Upper lobe of left lung (tissue), 6 donors: ENCODE measurements around the gene SAMD4A. TPM values are rescaled to one million over a fixed set of nuclear protein-coding genes. Genes with fewer than 3 reads are reported as not detected.

Experiments
- ATAC-seq, 2 donors: fragments of 200-7000 bp; cut with Tn5 transposase; one replicate each; pipeline ENCODE4 v1.9.1; 2022; ENCODE audit warnings: mild to moderate bottlenecking in 2 of 2, moderate library complexity in 2 of 2; ENCODE audit not compliant: low FRiP score in 2 of 2
- DNase-seq, 2 donors: peaks; one replicate each; pipeline ENCODE4 v3.0.0-alpha.2; 2019 to 2020
- H3K27ac ChIP-seq, 4 donors: fragments of 200-600 bp; sonication (generic); one replicate each; pipeline ENCODE4 v1.5.1; 2016 to 2019
- H3K27me3 ChIP-seq, 4 donors: fragments of 200-600 bp; sonication (generic); one replicate each; pipeline ENCODE4 v1.5.1; 2017 to 2019
- H3K36me3 ChIP-seq, 4 donors: fragments of 200-600 bp; sonication (generic); one replicate each; pipeline ENCODE4 v1.5.1; 2016 to 2019
- H3K4me1 ChIP-seq, 4 donors: fragments of 200-600 bp; sonication (generic); one replicate each; pipeline ENCODE4 v1.5.1; 2018 to 2019
- H3K4me3 ChIP-seq, 4 donors: fragments of 200-600 bp; sonication (generic); one replicate each; pipeline ENCODE4 v1.5.1; 2017 to 2019; ENCODE audit warnings: mild to moderate bottlenecking in 2 of 4, moderate library complexity in 1 of 4
- H3K9me3 ChIP-seq, 4 donors: fragments of 200-600 bp; sonication (generic); one replicate each; pipeline ENCODE4 v1.5.1; 2018 to 2019
- EP300 ChIP-seq, 4 donors: sonication (generic); formaldehyde crosslinking; IDR thresholded peaks; one replicate each; pipeline ENCODE4 v1.5.1; 2017; ENCODE audit warnings: antibody characterized with exemption in 4 of 4, control low read depth in 2 of 4
- POLR2A ChIP-seq, 4 donors: fragments of 450-650 bp; IDR thresholded peaks; one replicate each; pipeline ENCODE4 v1.5.1; 2016 to 2017; ENCODE audit warnings: antibody characterized with exemption in 4 of 4, mild to moderate bottlenecking in 2 of 4
- POLR2AphosphoS5 ChIP-seq, 2 donors: sonication (generic); formaldehyde crosslinking; IDR thresholded peaks; one replicate each; pipeline ENCODE4 v1.5.1; 2017; ENCODE audit warnings: antibody characterized with exemption in 2 of 2
- WGBS, 2 donors: methylation state at CpG; one replicate each; pipeline ENCODE4 v1.1.5; 2017 to 2018; 5-methylcytosine and 5-hydroxymethylcytosine counted together
- total RNA-seq, 6 donors: library from RNA; depleted of rRNA in 4 of 6; stranded (reverse); fragments of >200 nt in 4 of 6; gene quantifications; one replicate each; pipeline versions ENCODE4 v1.1.0 to v1.2.1, GENCODE V29; 2016 to 2021
- TF ChIP-seq, protein P1 (sequence below), 6 experiments: fragments of 450-650 bp in 4 of 6; fragments of 200-600 bp in 2 of 6; sonication (generic) in 2 of 6; IDR thresholded peaks; one replicate each; pipeline ENCODE4 v1.5.1; 2016 to 2019; ENCODE audit warnings: antibody characterized with exemption in 6 of 6
- donor health status: DM: no; HTN: no; CAD: no; lungs with moderate emphysema.
- donor health status: DM: no; HTN: yes; CAD: no; lungs with severe emphysema.

Gene SAMD4A
- total RNA-seq, 6 donors from 2014 or later = 26.0 to 68.3 (median 37.0) TPM

DNA sequence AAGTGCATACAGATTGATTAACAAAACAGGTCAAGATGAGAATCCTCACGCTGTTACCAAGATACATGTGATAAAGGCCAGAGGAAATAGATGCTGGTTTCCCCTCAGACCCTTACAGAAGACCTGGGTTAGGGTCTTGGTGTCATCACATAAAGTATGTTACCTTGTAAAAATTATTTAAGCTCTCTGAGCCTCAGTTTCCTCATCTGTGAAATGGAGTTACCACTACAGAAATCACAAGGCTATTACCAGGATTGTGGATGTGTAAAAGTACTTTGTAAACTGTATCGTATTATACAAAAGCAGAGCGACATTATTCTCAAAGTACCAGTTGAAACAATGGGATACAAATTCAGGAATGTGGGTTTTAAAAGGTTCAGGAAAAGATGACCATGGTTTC, 14.0 kb downstream of the SAMD4A start:
- peaks cover 0 to 3% (median 0%) of the 10 kb centered on the region in 4 donors for H3K4me1 ChIP-seq
- 96 to 98% methylated on average over 3 of the region's 3 CpGs for WGBS, 2 donors
- H3K9me3 ChIP-seq = no peaks in the 10 kb centered on the region
- TF ChIP-seq, protein P1, sequence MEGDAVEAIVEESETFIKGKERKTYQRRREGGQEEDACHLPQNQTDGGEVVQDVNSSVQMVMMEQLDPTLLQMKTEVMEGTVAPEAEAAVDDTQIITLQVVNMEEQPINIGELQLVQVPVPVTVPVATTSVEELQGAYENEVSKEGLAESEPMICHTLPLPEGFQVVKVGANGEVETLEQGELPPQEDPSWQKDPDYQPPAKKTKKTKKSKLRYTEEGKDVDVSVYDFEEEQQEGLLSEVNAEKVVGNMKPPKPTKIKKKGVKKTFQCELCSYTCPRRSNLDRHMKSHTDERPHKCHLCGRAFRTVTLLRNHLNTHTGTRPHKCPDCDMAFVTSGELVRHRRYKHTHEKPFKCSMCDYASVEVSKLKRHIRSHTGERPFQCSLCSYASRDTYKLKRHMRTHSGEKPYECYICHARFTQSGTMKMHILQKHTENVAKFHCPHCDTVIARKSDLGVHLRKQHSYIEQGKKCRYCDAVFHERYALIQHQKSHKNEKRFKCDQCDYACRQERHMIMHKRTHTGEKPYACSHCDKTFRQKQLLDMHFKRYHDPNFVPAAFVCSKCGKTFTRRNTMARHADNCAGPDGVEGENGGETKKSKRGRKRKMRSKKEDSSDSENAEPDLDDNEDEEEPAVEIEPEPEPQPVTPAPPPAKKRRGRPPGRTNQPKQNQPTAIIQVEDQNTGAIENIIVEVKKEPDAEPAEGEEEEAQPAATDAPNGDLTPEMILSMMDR (IDR thresholded peaks at IDR 0.05) = no peak
- TF ChIP-seq EP300 (IDR thresholded peaks at IDR 0.05) (no peak), POLR2A (IDR thresholded peaks at IDR 0.05) (no peak), POLR2AphosphoS5 (IDR thresholded peaks at IDR 0.05) (no peak)
- no peaks in the 10 kb centered on the region for H3K36me3 ChIP-seq
- H3K27ac ChIP-seq = no peak overlapping the region
- H3K27me3 ChIP-seq = no peaks in the 10 kb centered on the region
- ATAC-seq (no peak), DNase-seq (no peak)
- no peak overlapping the region for H3K4me3 ChIP-seq

GRCh38 chr14:54582334-54582733, 15.4 kb downstream of the SAMD4A start:
- TF ChIP-seq, protein P1 (IDR thresholded peaks at IDR 0.05) = no peak
- TF ChIP-seq POLR2A (IDR thresholded peaks at IDR 0.05) (no peak), POLR2AphosphoS5 (IDR thresholded peaks at IDR 0.05) (no peak), EP300 (IDR thresholded peaks at IDR 0.05) (no peak)
- Histone ChIP-seq H3K27ac (no peak overlapping the region), H3K27me3 (no peaks in the 10 kb centered on the region), H3K9me3 (no peaks in the 10 kb centered on the region), H3K36me3 (no peaks in the 10 kb centered on the region), H3K4me1 (peaks cover 0 to 3% (median 0%) of the 10 kb centered on the region in 4 donors), H3K4me3 (no peak overlapping the region)
- DNase-seq (no peak), ATAC-seq (no peak)
- WGBS, 2 donors = 92 to 99% methylated on average over 7 of the region's 7 CpGs

DNA sequence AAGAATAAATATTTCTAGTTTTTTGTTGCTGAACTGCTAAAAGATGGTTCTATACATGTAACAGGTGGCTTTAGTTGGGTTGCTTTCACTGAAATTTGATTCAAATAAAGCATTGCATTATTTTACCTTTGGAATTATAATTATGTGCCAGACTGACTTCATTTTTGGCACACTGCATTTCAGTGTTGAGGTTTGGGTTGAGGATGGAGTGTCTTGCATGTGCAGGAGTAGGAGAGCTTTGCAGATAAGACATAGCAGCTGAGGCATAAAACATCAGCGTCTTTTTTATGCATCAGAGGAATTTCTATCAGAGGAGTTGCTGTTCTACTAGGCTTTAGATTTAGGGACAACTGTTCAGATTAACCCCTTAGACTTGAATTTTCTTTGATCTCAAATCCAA, 17.2 kb downstream of the SAMD4A start:
- Histone ChIP-seq H3K27me3 (no peaks in the 10 kb centered on the region), H3K36me3 (no peaks in the 10 kb centered on the region), H3K4me3 (no peak overlapping the region), H3K27ac (no peak overlapping the region), H3K4me1 (peaks cover 0 to 3% (median 0%) of the 10 kb centered on the region in 4 donors), H3K9me3 (no peaks in the 10 kb centered on the region)
- 64 to 71% methylated on average over 1 of the region's 1 CpG for WGBS, 2 donors
- TF ChIP-seq EP300 (IDR thresholded peaks at IDR 0.05) = no peak
- TF ChIP-seq POLR2A (IDR thresholded peaks at IDR 0.05) = no peak
- no peak for TF ChIP-seq POLR2AphosphoS5 (IDR thresholded peaks at IDR 0.05)
- ATAC-seq (no peak), DNase-seq (no peak)

GRCh38 chr14:54585214-54585613, 18.3 kb downstream of the SAMD4A start:
- no peak for TF ChIP-seq EP300 (IDR thresholded peaks at IDR 0.05)
- TF ChIP-seq POLR2AphosphoS5 (IDR thresholded peaks at IDR 0.05) = no peak
- TF ChIP-seq, protein P1 (IDR thresholded peaks at IDR 0.05) = no peak
- no peak for TF ChIP-seq POLR2A (IDR thresholded peaks at IDR 0.05)
- Histone ChIP-seq H3K9me3 (no peaks in the 10 kb centered on the region), H3K27me3 (no peaks in the 10 kb centered on the region), H3K36me3 (no peaks in the 10 kb centered on the region), H3K27ac (no peak overlapping the region), H3K4me1 (no peaks in the 10 kb centered on the region), H3K4me3 (no peak overlapping the region)
- ATAC-seq (no peak), DNase-seq (no peak)
- WGBS, 2 donors = 95% methylated on average over 3 of the region's 3 CpGs

DNA sequence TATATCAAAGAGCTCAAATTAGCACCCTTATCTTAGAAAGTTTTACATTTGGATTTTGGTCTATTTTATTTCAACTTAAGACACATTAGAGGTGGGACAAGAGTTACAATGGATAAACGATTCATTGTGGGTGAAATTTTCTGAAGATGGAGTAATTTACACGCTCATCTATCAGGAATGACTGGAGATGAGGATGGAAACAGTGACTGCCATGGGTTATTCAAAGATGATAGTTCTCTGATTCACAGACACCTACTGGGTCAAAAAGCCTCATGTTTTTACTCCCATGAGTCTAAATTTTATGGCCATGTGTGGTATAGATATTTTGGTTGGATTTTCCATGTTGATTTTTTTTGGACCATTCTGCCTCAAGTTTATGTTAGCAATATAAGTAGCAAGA, 22.1 kb downstream of the SAMD4A start:
- Histone ChIP-seq H3K4me3 (no peak overlapping the region), H3K27me3 (no peaks in the 10 kb centered on the region), H3K36me3 (no peaks in the 10 kb centered on the region), H3K27ac (no peak overlapping the region), H3K4me1 (no peaks in the 10 kb centered on the region), H3K9me3 (no peaks in the 10 kb centered on the region)
- DNase-seq = no peak
- no peak for ATAC-seq
- 83 to 85% methylated on average over 2 of the region's 2 CpGs for WGBS, 2 donors
- no peak for TF ChIP-seq POLR2AphosphoS5 (IDR thresholded peaks at IDR 0.05)

- Histone ChIP-seq H3K27ac (no peak overlapping the region), H3K9me3 (no peaks in the 10 kb centered on the region), H3K4me3 (no peak overlapping the region), H3K27me3 (no peaks in the 10 kb centered on the region), H3K4me1 (no peaks in the 10 kb centered on the region), H3K36me3 (no peaks in the 10 kb centered on the region)
- DNase-seq (no peak), ATAC-seq (no peak)
- TF ChIP-seq POLR2A (IDR thresholded peaks at IDR 0.05) (no peak), POLR2AphosphoS5 (IDR thresholded peaks at IDR 0.05) (no peak), EP300 (IDR thresholded peaks at IDR 0.05) (no peak)
- TF ChIP-seq, protein P1 (IDR thresholded peaks at IDR 0.05) = no peak
- 93 to 95% methylated on average over 4 of the region's 4 CpGs for WGBS, 2 donors
Observed at GRCh38 chr14:54589843-54590242, 22.9 kb downstream of the SAMD4A start.
